Measurements from ENCODE around the gene MOGAT1.

DNA sequence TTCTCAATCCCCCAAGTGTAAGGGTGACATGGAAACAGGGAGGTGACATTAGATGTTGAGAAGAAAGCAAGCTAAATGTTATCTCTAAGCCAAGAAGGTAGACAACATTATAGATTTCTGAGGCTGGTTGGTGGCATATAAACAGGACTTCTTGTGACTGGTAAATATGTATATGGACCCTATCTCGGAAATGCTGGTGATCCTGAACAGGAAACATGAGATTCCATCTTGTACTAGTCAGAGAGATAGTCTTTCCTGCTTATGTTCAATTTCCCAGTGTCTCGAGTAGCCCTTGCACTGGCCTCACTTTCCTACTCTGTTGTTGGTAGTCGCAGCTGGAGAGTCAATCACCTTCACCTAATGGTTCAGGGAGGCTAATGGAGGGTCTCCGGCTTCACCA, 26.8 kb downstream of the MOGAT1 start:
- no peak for TF ChIP-seq POLR2A (IDR thresholded peaks at IDR 0.05)
- TF ChIP-seq, protein P1, sequence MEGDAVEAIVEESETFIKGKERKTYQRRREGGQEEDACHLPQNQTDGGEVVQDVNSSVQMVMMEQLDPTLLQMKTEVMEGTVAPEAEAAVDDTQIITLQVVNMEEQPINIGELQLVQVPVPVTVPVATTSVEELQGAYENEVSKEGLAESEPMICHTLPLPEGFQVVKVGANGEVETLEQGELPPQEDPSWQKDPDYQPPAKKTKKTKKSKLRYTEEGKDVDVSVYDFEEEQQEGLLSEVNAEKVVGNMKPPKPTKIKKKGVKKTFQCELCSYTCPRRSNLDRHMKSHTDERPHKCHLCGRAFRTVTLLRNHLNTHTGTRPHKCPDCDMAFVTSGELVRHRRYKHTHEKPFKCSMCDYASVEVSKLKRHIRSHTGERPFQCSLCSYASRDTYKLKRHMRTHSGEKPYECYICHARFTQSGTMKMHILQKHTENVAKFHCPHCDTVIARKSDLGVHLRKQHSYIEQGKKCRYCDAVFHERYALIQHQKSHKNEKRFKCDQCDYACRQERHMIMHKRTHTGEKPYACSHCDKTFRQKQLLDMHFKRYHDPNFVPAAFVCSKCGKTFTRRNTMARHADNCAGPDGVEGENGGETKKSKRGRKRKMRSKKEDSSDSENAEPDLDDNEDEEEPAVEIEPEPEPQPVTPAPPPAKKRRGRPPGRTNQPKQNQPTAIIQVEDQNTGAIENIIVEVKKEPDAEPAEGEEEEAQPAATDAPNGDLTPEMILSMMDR (IDR thresholded peaks at IDR 0.05): no peak
